SIG-M5 treated with dmso at 0.1 percent for 504 hours (cell line): Measurements from ENCODE around the gene SLC12A8.

Experiments
- DNase-seq: peaks from one replicate; lab custom pipeline; 2025; ENCODE audit not compliant: unreplicated experiment; lab: John Stamatoyannopoulos, UW

SLC12A8 gene

DNA sequence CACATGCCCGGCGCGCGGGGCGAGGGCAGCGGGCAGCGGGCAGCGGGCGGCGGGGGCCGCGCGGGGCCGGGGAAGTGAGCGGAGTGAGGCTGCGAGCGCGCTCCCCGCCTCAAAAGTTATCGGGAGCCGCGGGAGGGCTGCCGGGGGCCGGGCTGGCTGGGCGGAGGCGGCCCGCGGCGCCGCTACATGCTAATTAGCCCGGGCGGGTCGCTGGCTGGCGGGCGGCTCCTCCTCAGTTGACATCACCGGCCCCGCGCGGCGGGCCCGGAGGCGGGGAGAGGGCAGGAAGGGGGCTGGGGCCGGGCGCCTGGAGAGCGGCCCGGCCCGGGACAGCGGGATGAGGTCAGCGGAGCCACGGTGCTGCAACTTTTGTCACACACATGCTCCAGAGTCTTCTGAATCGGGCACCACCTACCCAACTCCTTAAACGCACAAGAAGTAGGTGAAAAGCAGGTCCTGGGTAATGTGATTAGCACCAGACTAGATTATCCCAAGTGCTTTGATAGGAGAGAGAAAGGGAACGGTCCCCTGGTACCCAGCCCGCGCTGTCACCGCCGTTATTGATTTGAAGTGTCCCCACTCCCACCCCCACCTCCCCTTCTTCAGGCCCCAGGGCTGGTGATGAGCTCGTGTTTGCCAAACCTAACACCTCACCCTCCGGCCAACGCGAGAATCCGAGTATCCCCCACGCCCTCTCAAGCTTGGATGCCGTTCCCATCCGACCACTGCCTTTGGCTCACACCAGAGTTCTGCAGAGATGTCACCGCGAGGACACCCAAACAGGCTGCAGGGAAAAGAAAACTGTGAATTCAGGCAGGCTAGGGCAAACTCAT lies 156.4 kb downstream of the SLC12A8 start, which contains the start of gene HEG1:
Gene HEG1, minus strand, starts transcription at position 85 of the 833 bp plus-strand sequence. CDS start 107 bp downstream, outside the sequence.
- DNase-seq, result peak; percentile 45

DNA sequence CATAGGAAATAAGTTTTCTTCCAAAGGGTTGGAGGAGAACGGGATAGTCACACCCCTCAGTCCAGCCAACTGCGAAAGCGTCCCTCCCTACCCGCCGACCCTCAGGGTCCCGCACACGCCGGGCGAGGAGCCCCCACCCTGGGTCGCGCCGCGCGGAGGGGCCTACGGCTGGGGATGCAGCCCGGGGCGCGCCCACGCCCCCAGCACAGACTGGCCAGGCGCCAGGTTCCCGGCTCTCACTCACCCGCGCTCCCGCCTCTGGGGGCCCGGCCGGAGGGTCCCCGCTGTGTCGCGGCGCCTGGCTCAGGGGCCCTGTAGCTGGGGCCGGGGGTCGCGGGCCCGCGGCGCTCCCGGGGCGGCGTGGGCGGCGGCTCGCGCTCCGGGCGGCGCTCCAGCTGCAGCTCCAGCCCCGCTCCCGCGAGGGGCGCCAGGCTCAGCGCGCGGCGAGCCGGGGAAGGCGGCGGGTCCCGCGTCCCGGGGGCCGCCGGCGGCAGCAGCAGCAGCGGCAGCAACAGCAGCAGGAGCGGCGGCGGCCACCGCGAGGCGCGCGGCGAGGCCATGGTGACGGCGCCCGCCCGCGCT lies 157.1 kb downstream of the SLC12A8 start:
- no peak for DNase-seq

DNA sequence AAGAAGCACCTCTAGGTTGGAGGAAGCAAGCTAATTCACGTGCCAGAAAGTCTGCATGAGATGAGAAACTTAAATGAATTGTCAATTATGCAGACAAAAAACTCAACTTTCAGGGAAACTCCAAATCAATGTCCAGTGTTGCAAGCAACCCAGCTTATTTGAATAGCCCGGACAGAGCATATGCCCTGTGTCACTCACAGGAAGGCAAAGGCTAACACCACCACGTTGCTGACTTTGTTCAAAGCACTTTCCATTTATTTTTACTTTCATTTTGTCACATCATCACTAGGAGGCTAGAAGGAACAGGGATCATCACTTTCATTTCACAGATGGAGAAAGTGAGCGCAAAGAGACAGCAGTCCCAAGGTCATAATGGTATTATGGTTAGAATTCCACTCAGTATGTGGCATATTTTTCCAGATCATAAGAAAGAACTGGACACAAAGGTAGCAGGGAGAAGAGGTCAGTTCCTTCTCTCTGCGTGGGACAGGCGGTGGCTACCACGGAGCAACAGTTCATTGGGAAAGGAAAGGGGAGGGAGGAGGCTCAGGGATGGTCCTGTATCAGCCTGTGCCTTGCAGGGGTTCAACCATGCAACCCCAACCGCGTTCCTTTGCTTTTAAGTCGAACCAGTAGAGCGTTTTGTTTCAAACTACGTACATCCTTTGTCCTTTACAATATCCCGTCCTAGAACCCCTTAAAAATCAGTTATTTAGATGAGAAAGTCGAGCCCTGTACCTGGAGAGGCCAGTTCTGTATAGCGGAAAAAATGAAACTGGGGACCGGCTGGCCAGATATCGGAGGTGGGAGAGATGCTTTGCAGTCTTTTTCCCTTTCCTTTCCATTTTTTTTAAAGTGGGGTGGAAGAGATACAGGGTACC lies 157.9 kb downstream of the SLC12A8 start:
- peak; percentile 54 for DNase-seq

DNA sequence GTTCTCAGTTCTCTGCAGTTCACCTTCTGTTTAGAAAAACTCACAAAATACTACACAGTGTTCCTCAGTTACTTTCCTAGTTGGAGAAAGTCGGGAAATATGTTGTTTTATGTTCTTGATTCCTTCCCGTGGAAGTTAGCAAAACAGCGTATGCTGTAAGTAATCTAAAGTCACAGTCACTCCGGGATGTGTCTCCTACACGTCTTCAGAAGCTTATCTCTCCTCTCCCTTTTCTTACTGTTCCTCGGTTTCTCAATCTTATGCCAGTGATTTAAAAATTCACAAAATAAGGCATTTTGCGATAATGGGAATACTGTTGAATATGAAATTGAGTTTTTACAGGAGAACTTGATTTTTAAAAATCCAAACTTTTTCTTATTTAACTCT lies 158.5 kb downstream of the SLC12A8 start:
- no peak for DNase-seq

DNA sequence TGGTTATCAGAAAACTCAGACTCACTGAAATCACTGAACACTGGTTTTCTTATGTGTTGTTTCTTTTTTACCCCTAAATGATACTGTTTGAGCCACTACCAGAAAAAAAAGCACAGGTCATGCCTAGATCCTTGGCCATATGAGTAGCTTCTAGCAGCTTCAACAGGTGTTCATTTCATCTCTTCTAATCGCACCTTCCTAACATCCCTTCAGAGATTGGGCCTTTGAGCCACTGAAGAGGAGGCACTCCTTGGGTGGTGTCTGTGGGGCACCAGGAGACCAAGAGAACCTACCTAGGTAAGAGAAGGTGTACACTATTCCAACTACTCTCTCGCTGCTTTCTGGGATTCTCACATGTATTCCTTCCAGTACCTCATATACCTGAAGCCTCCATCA lies 159.2 kb downstream of the SLC12A8 start:
- DNase-seq, result no peak

DNA sequence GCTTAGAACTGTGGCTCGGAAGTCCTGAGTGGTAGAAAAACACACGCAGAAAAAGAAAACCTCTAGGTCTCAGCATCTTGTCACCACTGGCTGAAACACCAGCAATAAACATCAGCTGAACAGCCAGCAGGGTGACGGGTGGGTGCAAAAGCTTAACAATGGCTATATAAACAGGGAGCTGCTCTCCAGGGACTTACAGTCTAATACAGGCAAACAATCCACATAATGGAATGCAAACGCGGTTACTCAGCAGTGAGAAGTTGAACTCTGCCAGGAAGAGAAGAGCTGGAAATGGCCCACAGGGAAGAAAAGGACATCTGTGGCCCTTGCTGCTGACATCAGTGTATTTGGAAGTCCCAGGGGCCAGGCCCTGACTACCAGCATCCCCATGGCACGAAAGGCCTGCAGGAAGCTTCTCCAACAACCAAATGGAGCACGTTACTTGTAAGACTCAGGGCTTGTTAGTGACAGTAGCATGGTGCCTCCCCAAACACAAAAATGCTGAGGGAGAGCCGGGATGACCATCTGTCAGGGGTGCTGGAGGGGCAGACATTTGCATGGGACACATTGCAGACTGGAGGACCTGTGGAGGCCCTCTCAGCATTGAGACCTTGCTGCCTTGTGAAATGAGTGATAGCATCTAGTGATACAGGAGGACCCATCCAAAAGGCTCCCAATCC lies 159.8 kb downstream of the SLC12A8 start:
- no peak for DNase-seq

DNA sequence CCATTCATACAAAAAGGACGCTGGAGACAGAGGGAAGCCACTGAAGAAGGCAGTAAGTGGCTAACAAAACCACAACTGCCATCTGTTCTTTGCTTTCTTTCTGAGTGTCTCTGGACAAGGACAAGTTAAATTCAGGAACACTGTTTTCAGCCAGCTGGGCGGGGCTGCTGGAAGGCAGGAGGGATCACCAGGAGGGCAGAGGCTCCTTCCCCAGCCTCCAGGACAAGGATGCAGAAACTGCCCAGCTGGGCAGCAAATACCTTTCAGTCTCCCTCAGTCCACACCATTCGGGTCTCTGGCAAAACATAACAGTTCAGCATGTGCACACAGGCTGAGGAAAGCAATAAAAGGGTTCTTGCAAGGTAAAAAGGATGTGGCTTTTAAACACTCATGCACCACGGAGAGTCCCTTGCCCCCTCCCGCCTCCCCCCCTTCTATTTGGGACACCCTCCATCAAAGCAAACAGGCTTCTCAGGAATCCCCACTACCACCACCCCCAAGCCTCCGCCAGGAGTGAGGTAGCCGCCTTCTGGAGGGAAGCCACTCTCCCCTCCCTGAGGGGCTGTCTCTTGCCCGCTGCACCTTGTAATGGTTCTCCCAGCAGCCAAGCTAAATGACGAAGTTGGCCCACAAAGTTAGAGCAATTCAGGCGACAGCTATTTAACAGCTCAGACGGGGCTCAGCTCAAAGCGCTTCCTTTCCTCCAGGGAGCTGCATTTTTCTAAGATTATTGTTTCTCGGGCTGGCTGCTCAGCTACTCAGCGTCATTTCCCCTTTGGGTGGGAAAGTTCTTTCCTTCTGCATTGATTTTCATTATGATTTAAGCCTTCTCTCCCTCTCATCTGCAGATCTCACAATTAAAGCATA lies 160.6 kb downstream of the SLC12A8 start:
- DNase-seq, result no peak

DNA sequence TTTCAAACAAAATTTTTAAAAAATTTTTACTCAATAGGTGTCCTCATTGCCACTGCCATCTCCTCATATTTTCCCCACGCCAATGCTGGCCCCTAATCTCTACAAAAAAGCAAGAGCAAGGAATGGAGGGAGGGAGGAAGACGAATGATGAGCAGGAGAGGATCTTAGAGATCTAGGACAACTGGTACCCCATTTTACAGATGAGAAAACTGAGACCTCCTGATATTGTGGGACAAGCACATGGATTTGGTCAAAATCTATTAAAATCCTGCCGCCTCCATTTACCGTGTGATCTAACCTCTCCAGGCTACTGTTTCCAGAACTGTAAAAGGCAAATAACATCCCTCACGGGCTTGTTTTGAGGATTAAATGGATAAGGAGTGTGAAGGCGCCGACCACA lies 161.3 kb downstream of the SLC12A8 start:
- DNase-seq, result no peak

DNA sequence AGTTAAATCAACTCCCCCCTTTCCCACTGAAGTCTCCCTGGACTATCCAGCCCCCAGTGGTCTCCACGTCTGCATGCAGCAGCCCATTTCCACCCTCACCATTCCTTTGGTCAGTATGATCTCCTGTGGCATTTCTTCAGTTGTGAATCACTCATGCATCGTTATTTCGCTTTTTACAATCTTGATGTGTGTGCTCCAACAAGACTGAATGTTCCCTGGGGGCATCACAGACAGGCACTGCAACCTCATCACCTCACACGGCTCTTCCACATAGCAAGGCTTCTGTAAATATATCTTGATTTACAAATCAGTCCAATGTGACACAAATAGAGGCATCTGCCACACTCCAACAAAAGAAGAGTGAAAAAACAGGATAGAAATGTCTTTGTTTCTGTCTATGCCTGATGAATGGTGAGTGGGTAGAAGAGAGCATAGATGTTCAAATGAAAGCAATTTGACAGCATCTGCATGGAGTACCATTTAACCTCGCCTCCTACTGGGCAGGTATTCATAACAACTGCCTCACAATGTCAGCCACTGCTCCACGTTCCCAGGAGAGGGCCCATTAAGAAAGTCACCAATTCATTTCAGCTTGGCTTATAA lies 162.0 kb downstream of the SLC12A8 start:
- no peak for DNase-seq

DNA sequence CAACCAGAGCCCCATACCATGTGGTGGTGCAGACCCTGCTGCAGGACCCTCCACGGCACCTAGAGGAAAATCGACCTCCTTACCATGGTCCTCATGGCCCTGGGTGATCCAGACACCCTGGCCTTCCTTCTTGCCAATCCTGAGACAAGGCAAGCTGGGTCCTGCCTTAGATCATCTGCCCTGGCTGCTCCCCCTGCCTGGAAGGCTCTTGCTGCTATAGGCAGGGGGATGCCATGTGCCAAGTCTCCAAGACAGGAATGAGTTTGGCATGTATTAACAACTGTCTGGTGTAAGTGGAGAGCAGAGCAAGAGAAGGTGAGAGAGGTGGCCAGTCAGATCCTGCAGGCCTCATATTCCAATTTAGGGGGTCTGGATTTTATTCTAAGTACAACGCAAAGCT lies 164.3 kb downstream of the SLC12A8 start:
- DNase-seq, result no peak

DNA sequence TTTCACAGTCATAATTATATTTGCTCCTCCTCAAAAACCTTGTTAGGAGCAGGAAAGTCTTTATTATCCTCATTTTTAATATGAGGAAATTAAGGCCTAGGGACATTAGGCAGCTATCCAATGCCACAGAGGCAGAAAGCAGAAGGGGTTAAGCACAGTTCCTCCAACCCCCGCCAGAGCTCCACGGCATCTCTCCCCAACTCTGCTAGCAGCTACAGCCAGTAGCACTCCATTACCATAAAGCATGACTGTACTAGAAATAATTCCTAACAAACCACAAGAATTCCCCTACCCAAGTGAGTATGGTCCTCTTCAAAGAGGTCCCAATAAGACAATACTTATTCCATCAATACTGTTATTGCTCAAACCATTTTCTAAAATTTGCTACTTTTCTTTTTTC lies 166.6 kb downstream of the SLC12A8 start:
- no peak for DNase-seq

DNA sequence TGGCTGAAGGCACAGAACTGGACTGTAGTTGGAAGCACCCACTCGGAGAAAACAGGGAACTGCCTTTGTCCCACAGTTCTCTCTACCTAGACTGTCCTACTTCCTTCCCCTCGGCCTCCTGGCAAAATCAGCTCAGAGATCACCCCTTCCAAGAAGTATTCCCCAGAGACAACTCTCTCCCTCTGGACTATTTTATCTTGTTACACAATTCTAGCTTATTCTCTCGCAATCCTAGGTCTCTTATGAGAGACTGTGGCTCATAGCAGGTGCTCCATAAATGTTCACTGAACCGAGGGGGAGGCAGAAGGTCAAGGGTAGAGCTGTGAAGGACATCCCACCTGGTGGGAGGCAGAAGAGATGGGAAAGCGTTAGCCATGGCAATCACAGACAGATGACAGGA lies 167.4 kb downstream of the SLC12A8 start:
- DNase-seq, result no peak

DNA sequence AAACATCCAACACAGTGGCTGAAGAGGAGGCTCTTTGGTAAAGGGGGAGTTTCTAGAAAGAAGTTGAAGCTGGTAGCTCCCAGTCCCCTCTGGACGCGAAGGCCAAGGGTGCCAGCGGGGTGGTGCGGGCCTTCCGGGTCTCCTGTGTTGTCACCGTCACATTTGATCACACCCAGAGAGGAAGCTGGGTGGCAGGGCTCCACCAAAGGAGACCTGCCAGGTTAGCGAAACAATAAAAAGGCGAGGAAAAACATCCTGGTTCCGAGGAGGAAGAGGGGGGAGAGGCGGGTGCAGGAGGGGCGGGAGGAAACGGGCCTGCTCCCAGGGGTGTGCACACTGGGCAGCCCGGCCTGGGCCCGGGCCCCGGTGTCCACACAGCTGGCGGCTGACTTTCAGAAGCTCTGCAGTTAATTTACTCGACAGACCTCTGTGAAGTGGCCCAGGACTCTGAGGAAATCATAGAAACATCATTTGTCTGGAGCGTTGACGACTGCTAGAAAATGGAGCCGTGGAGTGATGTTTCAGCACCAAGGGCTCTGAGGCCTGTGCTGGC lies 168.9 kb downstream of the SLC12A8 start:
- DNase-seq, result no peak

DNA sequence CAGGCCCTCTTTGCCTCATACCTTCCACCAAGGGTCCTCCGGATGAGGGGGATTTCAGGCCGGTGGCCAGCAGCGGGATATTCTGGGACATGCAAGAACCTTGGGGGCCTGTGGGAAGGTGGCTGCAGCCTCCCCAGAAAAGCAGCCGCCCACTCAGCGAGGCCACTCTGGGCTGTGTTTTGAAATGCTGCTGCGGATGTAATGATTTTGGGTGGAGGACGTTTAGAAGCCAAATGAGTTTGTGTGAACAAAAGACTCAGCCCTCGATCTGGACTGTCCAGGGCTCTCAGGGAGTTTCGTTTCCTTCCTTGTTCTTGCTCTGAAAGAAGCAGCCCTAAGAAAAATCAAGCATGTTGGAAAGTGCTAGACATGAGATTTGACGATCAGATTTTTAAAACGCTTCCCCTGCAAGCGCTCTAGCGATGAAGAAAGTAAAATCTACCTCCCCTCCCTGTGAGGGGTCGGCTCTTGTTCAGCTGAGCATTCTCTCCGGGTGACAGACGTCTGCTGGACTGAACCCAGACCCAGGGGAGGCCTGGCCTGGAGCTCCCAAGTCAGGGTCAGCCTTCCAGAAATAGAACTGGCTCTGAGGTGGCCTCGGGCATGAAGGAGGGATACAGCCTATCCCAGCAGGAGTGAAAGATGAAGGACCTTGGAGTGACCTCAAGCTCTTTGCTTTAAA lies 169.7 kb downstream of the SLC12A8 start:
- no peak for DNase-seq

DNA sequence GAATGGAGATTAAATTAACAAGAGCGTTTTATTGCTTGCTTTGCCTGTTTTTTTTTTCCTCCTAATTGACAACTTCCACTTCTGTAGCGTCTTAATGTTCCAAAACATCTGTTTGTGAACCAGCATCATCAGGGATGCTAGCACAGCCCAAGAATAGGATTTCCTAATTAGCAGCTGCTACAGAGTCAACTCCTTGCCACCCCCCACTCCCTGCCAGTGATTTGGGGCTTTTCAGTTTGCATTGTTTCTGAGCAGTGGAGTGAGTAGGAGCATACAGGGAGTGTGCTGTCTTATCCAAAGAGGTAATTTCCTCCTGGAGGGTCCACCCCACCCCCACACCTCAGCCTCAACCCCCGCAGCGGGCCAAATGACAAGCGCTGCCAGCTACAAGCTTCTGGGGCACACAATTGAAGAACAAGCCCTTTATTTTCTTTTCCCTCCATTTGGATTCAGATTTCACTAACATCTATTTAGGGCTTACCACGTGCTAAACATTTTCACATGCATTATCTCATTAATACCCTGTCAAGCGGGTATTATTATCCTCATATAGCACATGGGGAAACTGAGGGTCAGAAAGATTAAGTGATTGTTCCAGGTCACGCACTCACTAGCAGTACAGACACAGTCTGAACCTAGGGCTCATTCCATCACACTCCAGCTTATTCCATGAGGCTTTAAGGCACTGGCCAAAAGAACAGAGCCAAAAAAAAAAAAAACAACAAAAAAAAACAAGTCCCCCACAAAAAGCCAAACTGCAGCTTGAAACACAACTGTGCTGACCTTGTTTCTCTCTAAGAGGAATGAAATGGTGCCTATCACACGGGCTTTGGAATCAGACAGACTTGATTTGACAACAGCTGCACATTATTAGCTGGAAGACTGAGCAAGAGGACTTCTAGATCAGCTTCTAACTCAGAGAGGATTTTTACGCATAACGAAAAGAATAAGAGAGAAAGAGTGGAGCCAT lies 173.1 kb downstream of the SLC12A8 start:
- DNase-seq, result no peak

DNA sequence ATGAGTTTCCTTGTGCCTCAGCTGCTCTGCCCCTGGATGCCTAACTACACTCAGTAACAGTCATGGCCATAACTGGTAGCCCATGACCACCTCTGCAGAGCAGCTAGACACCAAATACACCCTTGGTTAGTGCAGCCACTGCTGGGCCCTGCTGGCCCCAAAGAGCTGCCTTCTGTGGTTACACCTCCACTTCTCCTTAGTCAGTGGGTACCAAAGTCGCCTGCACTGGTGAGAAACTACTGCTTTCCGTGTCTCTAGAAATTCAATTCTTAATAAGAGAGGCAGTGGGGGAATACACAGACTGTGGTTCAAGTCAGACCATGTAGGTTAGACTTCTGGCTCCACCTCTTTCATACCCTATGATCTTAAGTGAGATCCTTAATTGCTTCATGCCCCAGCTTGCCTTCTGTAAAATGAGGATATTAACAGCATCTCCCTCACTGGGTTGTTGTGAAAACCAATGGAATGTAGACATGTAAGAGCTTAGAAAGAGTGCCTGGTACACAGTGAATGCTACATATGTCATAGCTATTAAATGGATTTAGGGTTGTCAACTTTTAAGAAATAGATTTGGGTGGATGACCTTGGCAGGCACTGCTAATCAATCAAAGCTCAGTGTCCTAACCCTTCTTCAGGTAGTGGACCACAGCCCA lies 174.9 kb downstream of the SLC12A8 start:
- DNase-seq, result no peak

DNA sequence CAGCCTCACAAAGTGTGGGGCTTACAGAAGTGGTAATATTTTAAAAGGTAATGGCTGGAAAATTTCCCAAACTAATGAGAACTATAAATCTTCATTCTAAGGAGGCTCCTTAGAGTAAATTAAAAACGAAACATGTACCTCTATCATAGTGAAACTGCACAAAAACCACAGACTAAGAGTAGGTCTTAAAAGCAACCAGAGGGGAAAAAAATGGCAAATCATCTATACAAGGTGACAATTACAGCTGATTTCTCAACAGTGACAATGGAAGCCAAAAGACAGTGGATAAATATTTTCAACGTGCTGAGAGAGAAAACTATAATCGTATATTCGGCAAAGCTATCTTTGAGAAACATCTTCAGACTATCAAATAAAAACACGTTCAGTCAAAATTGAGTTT lies 177.3 kb downstream of the SLC12A8 start:
- no peak for DNase-seq
